SK-N-SH treated with all-trans-retinoic acid at 6 μM for 48 hours (cell line): ENCODE results near the gene PLCD3.

Experiments
- OSR1 ChIP-seq: fragments of 250-450 bp; sonication (Bioruptor Pico); IDR thresholded peaks from 2 replicates; pipeline ENCODE4 v1.8.0; 2022; ENCODE audit warnings: moderate library complexity, mild to moderate bottlenecking, inconsistent platforms
- TOX ChIP-seq: fragments of 250-450 bp; sonication (Bioruptor Pico); IDR thresholded peaks from 2 replicates; pipeline ENCODE4 v1.8.0; 2021; ENCODE audit warnings: mild to moderate bottlenecking, moderate library complexity, borderline replicate concordance
- ZFP30 ChIP-seq: fragments of 450-650 bp; formaldehyde crosslinking; IDR thresholded peaks from 2 replicates; pipeline ENCODE4 v1.5.0; 2022; ENCODE audit warnings: mild to moderate bottlenecking, moderate library complexity
- TF ChIP-seq, protein P1 (sequence below): fragments of 250-450 bp; sonication (Bioruptor Pico); IDR thresholded peaks from 2 replicates; pipeline ENCODE4 v1.8.0; 2021; ENCODE audit warnings: low read depth, mild to moderate bottlenecking, moderate library complexity, borderline replicate concordance

DNA sequence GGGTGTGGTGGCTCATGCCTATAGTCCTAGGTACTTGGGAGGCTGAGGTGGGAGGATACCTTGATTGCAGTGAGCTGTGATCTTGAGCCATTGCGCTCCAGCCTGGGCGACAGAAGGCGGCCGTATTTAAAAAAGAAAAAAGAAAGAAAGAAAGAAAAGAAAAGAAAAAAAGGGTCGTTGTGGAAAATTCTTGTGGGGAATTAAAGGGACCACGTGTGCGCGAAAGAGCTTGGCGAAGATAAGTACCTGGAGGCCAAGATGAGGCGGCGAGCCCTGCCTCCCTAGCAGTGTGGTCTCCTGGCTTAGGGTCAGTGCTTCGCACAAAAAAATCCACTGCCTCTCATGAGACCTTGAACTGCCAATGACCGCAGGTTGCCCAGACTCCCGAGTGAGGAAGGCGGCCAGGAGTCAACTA is 71.9 kb downstream of the PLCD3 start:
- no peak for TF ChIP-seq ZFP30 (CRISPR knock-in tag)
- no peak for TF ChIP-seq TOX (CRISPR knock-in tag)
- TF ChIP-seq, protein P1, sequence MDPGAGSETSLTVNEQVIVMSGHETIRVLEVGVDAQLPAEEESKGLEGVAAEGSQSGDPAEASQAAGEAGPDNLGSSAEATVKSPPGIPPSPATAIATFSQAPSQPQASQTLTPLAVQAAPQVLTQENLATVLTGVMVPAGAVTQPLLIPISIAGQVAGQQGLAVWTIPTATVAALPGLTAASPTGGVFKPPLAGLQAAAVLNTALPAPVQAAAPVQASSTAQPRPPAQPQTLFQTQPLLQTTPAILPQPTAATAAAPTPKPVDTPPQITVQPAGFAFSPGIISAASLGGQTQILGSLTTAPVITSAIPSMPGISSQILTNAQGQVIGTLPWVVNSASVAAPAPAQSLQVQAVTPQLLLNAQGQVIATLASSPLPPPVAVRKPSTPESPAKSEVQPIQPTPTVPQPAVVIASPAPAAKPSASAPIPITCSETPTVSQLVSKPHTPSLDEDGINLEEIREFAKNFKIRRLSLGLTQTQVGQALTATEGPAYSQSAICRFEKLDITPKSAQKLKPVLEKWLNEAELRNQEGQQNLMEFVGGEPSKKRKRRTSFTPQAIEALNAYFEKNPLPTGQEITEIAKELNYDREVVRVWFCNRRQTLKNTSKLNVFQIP, result no peak
- TF ChIP-seq OSR1 (CRISPR knock-in tag), result no peak
